SK-N-SH (cell line): ENCODE results near the gene WASF3. TPM values are rescaled to one million over a fixed set of nuclear protein-coding genes. Genes with fewer than 3 reads are reported as not detected.

Experiments used
- CTCF ChIA-PET: fragments of 300-600, 350-600 bp; formaldehyde crosslinking; extraction: SDS; loops from one replicate; lab custom pipeline; 2021; lab: Yijun Ruan, JAX
- POLR2A ChIA-PET: fragments of 350-600 bp; sonication (Branson Sonifier 250); formaldehyde crosslinking; extraction: SDS; loops from one replicate; lab custom pipeline; 2020; ENCODE audit warnings: antibody characterized with exemption, inconsistent platforms; lab: Yijun Ruan, JAX
- DNase-seq: peaks from one replicate; pipeline ENCODE4 v3.0.0; 2012
- H2AFZ ChIP-seq: fragments of 200-600 bp; sonication (generic); 2 replicates; pipeline ENCODE4 v1.8.1; 2016; ENCODE audit warnings: antibody characterized with exemption, mild to moderate bottlenecking, low read depth
- H3F3A ChIP-seq: fragments of 200-600 bp; sonication (generic); replicated peaks from 2 replicates; pipeline ENCODE3; 2016; ENCODE audit warnings: antibody characterized with exemption, mild to moderate bottlenecking; ENCODE audit not compliant: insufficient read depth
- H3K27ac ChIP-seq, 2 experiments: fragments of 200-500 bp in 1 of 2; fragments of 200-600 bp in 1 of 2; sonication (Bioruptor generic) in 1 of 2; sonication (generic), shearing (Covaris generic) in 1 of 2; 2 replicates each; pipeline versions ENCODE4 v1.5.1 to v1.6.1; 2014 to 2016; ENCODE audit warnings: low read depth in 2 of 2, inconsistent platforms in 1 of 2, low read length in 1 of 2, mild to moderate bottlenecking in 1 of 2, mixed read lengths in 1 of 2
- H3K27me3 ChIP-seq: fragments of 200-600 bp; sonication (generic), shearing (Covaris generic); 2 replicates; pipeline ENCODE4 v1.6.1; 2016; ENCODE audit warnings: mixed run types; ENCODE audit not compliant: insufficient read depth
- H3K36me3 ChIP-seq, 2 experiments: fragments of 200-500 bp in 1 of 2; fragments of 200-600 bp in 1 of 2; sonication (Bioruptor generic) in 1 of 2; sonication (generic) in 1 of 2; replicated peaks in 1 of 2; 2 replicates each; pipeline versions ENCODE3 to v1.5.1; 2014 to 2016; ENCODE audit warnings: low read length in 1 of 2, mild to moderate bottlenecking in 1 of 2; ENCODE audit not compliant: insufficient read depth in 2 of 2, control insufficient read depth in 1 of 2
- H3K4me1 ChIP-seq, 2 experiments: fragments of 200-500 bp in 1 of 2; fragments of 200-600 bp in 1 of 2; sonication (Bioruptor generic) in 1 of 2; sonication (generic), shearing (Covaris generic) in 1 of 2; 2 replicates each; pipeline versions ENCODE4 v1.5.1 to v1.6.1; 2014 to 2016; ENCODE audit warnings: low read depth in 1 of 2, low read length in 1 of 2, mixed run types in 1 of 2; ENCODE audit not compliant: insufficient read depth in 2 of 2, control insufficient read depth in 1 of 2
- H3K4me2 ChIP-seq: fragments of 200-600 bp; sonication (generic), shearing (Covaris generic); 2 replicates; pipeline ENCODE4 v1.6.1; 2017; ENCODE audit warnings: mixed run types
- H3K4me3 ChIP-seq, 2 experiments: fragments of 200-500 bp in 1 of 2; fragments of 200-600 bp in 1 of 2; sonication (Bioruptor generic) in 1 of 2; sonication (generic), shearing (Covaris generic) in 1 of 2; 2 replicates each; pipeline versions ENCODE4 v1.5.1 to v1.8.1; 2014 to 2016; ENCODE audit warnings: low read depth in 2 of 2, inconsistent platforms in 1 of 2, low read length in 1 of 2, mild to moderate bottlenecking in 1 of 2, mixed read lengths in 1 of 2, moderate library complexity in 1 of 2
- H3K79me2 ChIP-seq: fragments of 200-600 bp; sonication (generic); 2 replicates; pipeline ENCODE4 v1.8.1; 2017; ENCODE audit warnings: mild to moderate bottlenecking; ENCODE audit not compliant: insufficient read depth
- H3K9ac ChIP-seq: fragments of 200-600 bp; sonication (generic); 2 replicates; pipeline ENCODE4 v1.6.1; 2017; ENCODE audit warnings: mixed run types
- H3K9me2 ChIP-seq: fragments of 200-600 bp; sonication (generic); 2 replicates; pipeline ENCODE4 v1.6.1; 2017; ENCODE audit warnings: mixed run types
- H3K9me3 ChIP-seq: fragments of 200-600 bp; sonication (generic); 2 replicates; pipeline ENCODE4 v1.6.1; 2017; ENCODE audit warnings: mixed run types, mild to moderate bottlenecking, moderate library complexity
- H4K20me1 ChIP-seq: fragments of 200-600 bp; sonication (generic); 2 replicates; pipeline ENCODE4 v1.6.1; 2017; ENCODE audit warnings: mild to moderate bottlenecking, mixed run types; ENCODE audit not compliant: insufficient read depth
- CHD2 ChIP-seq: fragments of 150-350 bp; IDR thresholded peaks from 2 replicates; pipeline ENCODE4 v1.6.1; 2018; ENCODE audit warnings: low read length; ENCODE audit not compliant: partially characterized antibody
- EP300 ChIP-seq, 2 experiments: IDR thresholded peaks; 2 replicates each; pipeline versions ENCODE4 v1.4.0 to v1.6.1; 2012; ENCODE audit warnings: borderline replicate concordance in 1 of 2, low read depth in 1 of 2, low read length in 1 of 2
- FOSL2 ChIP-seq: IDR thresholded peaks from 2 replicates; pipeline ENCODE4 v1.4.0; 2012; ENCODE audit warnings: low read depth, mild to moderate bottlenecking, moderate library complexity, borderline replicate concordance
- FOXM1 ChIP-seq: IDR thresholded peaks from 2 replicates; pipeline ENCODE4 v1.4.0; 2012; ENCODE audit warnings: low read depth, mild to moderate bottlenecking
- GATA2 ChIP-seq: sonication (generic); formaldehyde crosslinking; IDR thresholded peaks from 2 replicates; pipeline ENCODE4 v1.5.0; 2020; ENCODE audit warnings: mild to moderate bottlenecking, missing genetic modification reagents
- JUND ChIP-seq: IDR thresholded peaks from 2 replicates; pipeline ENCODE4 v1.4.0; 2012
- MEF2A ChIP-seq: IDR thresholded peaks from 2 replicates; pipeline ENCODE4 v1.4.0; 2012; ENCODE audit warnings: low read depth, borderline replicate concordance
- MXI1 ChIP-seq: IDR thresholded peaks from 2 replicates; pipeline ENCODE4 v1.6.1; 2012; ENCODE audit warnings: mild to moderate bottlenecking, low read depth, low read length, improper control_type of control experiment
- NFIC ChIP-seq: IDR thresholded peaks from 2 replicates; pipeline ENCODE4 v1.4.0; 2012; ENCODE audit warnings: borderline replicate concordance
- POLR2AphosphoS5 ChIP-seq: IDR thresholded peaks from 2 replicates; pipeline ENCODE4 v1.6.1; 2012; ENCODE audit warnings: low read depth, low read length
- RCOR1 ChIP-seq: fragments of 150-350 bp; IDR thresholded peaks from 2 replicates; pipeline ENCODE4 v1.6.1; 2017; ENCODE audit warnings: antibody characterized with exemption, low read length
- TAF1 ChIP-seq: IDR thresholded peaks from 2 replicates; pipeline ENCODE4 v1.6.1; 2012; ENCODE audit warnings: low read depth, mild to moderate bottlenecking, low read length, moderate library complexity, borderline replicate concordance
- WGBS: methylation state at CpG from one replicate; pipeline ENCODE4 v1.1.6; 2017; ENCODE audit warnings: low lambda C conversion rate; 5-methylcytosine and 5-hydroxymethylcytosine counted together
- polyA plus RNA-seq, 3 experiments: library from polyadenylated mRNA; depleted of rRNA; stranded (reverse); fragments of >200 nt; gene quantifications; 2 replicates each; pipeline ENCODE4 v1.2.3, GENCODE V29; 2012
- TF ChIP-seq, protein P1 (sequence below): fragments of 200-600 bp; sonication (generic); IDR thresholded peaks from 2 replicates; pipeline ENCODE4 v1.6.1; 2017; ENCODE audit warnings: antibody characterized with exemption, mild to moderate bottlenecking, moderate library complexity
- TF ChIP-seq, protein P2 (sequence below): fragments of 150-350 bp; IDR thresholded peaks from 2 replicates; pipeline ENCODE4 v1.6.1; 2016; ENCODE audit warnings: mild to moderate bottlenecking, low read depth, low read length
- TF ChIP-seq, protein P3 (sequence below): IDR thresholded peaks from 2 replicates; pipeline ENCODE4 v1.4.0; 2012; ENCODE audit warnings: low read depth
- TF ChIP-seq, protein P4 (sequence below): IDR thresholded peaks from 2 replicates; pipeline ENCODE4 v1.6.1; 2012; ENCODE audit warnings: mild to moderate bottlenecking, low read depth, low read length, moderate library complexity

Gene WASF3
- polyA plus RNA-seq, 1 of the 3 experiments (the other 2 are of a cell fraction): 10.4 TPM

DNA sequence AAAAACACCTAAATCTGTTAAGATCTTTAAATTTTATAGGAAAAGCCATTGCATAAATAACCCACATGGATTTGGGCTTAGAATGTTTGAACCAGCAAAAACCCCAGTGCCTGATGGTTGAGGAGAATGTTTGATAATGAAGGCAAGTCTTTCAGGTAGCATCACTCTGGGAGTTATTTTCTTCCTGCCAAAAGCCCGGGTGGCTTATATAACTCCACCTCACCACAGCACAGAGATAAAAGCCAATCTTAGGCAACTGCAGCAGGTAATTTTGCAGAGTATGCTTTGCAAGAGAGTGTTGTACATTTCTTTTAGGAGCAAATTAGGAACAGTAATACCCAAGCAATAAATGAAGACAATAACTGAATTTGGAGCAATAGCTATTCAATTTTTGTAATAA lies 7.8 kb upstream of the WASF3 start:
- Histone ChIP-seq H3K9me3 (no peaks in the 10 kb centered on the region), H3K4me3 (no peak overlapping the region), H3K27me3 (no peaks in the 10 kb centered on the region; the same call in 1 of the 2 replicates), H3K9me2 (no peaks in the 10 kb centered on the region), H3F3A (no peaks in the 10 kb centered on the region), H2AFZ (no peak overlapping the region), H3K79me2 (no peaks in the 10 kb centered on the region), H3K9ac (no peak overlapping the region), H3K4me2 (no peak overlapping the region), H4K20me1 (no peaks in the 10 kb centered on the region), H3K4me1 (no peaks in the 10 kb centered on the region), H3K36me3 (no peaks in the 10 kb centered on the region), H3K27ac (no peak overlapping the region)
- WGBS: 21% methylated on average over 1 of the region's 1 CpG
- TF ChIP-seq JUND (no peak), MXI1 (no peak), RCOR1 (no peak), FOSL2 (no peak), EP300 (IDR thresholded peaks at IDR 0.05; ENCODE audit: borderline replicate concordance in 1 of 2, low read depth in 1 of 2, low read length in 1 of 2) (no peak), POLR2AphosphoS5 (no peak), CHD2 (no peak), NFIC (no peak), GATA2 (no peak)
- TF ChIP-seq, protein P1, sequence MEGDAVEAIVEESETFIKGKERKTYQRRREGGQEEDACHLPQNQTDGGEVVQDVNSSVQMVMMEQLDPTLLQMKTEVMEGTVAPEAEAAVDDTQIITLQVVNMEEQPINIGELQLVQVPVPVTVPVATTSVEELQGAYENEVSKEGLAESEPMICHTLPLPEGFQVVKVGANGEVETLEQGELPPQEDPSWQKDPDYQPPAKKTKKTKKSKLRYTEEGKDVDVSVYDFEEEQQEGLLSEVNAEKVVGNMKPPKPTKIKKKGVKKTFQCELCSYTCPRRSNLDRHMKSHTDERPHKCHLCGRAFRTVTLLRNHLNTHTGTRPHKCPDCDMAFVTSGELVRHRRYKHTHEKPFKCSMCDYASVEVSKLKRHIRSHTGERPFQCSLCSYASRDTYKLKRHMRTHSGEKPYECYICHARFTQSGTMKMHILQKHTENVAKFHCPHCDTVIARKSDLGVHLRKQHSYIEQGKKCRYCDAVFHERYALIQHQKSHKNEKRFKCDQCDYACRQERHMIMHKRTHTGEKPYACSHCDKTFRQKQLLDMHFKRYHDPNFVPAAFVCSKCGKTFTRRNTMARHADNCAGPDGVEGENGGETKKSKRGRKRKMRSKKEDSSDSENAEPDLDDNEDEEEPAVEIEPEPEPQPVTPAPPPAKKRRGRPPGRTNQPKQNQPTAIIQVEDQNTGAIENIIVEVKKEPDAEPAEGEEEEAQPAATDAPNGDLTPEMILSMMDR: no peak
- TF ChIP-seq, protein P2, sequence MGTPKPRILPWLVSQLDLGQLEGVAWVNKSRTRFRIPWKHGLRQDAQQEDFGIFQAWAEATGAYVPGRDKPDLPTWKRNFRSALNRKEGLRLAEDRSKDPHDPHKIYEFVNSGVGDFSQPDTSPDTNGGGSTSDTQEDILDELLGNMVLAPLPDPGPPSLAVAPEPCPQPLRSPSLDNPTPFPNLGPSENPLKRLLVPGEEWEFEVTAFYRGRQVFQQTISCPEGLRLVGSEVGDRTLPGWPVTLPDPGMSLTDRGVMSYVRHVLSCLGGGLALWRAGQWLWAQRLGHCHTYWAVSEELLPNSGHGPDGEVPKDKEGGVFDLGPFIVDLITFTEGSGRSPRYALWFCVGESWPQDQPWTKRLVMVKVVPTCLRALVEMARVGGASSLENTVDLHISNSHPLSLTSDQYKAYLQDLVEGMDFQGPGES: no peak
- ChIA-PET CTCF (no interaction called here), POLR2A (no interaction called here)
- no peak for DNase-seq

DNA sequence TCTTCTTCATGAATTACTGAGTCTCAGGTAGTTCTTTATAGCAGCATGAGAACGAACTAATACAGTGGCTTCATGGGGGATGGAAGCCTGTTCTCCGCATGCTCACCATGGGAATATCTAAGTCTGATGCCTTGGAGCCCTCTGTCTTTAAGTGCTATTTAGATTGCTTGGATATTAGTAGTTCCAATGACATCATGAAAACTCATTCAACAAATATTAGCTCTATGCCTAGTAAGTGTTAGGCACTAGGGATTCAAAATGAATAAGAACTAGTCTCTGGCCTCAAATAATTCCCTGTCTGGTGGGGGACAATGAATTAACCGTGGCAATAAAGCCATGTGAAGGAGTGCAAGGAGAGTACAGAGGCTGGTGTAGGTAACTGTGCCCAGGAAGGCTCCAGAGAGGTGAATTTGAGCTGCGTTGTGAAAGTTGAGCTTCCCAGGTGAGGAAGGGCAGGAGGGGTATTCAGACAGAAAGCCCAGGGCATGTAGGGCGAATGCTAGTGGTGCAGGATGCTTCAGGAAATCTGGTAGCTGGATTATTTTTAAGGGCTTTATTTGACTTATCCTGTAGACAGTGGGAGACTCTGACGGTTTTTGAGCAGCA lies 6.1 kb upstream of the WASF3 start:
- 43% methylated on average over 6 of the region's 6 CpGs for WGBS

More for the DNA sequence above, 6.1 kb upstream of the WASF3 start:
- CTCF ChIA-PET: no interaction called here
- POLR2A ChIA-PET: no interaction called here
- Histone ChIP-seq H3K27ac (no peak overlapping the region), H3K9me2 (no peaks in the 10 kb centered on the region), H3K27me3 (no peaks in the 10 kb centered on the region)
- no peak for TF ChIP-seq JUND
- no peak for TF ChIP-seq TAF1
- TF ChIP-seq, protein P3, sequence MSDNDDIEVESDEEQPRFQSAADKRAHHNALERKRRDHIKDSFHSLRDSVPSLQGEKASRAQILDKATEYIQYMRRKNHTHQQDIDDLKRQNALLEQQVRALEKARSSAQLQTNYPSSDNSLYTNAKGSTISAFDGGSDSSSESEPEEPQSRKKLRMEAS: no peak
- TF ChIP-seq RCOR1: no peak
- no peak for TF ChIP-seq EP300 (IDR thresholded peaks at IDR 0.05; ENCODE audit: borderline replicate concordance in 1 of 2, low read depth in 1 of 2, low read length in 1 of 2)
- TF ChIP-seq, protein P4, sequence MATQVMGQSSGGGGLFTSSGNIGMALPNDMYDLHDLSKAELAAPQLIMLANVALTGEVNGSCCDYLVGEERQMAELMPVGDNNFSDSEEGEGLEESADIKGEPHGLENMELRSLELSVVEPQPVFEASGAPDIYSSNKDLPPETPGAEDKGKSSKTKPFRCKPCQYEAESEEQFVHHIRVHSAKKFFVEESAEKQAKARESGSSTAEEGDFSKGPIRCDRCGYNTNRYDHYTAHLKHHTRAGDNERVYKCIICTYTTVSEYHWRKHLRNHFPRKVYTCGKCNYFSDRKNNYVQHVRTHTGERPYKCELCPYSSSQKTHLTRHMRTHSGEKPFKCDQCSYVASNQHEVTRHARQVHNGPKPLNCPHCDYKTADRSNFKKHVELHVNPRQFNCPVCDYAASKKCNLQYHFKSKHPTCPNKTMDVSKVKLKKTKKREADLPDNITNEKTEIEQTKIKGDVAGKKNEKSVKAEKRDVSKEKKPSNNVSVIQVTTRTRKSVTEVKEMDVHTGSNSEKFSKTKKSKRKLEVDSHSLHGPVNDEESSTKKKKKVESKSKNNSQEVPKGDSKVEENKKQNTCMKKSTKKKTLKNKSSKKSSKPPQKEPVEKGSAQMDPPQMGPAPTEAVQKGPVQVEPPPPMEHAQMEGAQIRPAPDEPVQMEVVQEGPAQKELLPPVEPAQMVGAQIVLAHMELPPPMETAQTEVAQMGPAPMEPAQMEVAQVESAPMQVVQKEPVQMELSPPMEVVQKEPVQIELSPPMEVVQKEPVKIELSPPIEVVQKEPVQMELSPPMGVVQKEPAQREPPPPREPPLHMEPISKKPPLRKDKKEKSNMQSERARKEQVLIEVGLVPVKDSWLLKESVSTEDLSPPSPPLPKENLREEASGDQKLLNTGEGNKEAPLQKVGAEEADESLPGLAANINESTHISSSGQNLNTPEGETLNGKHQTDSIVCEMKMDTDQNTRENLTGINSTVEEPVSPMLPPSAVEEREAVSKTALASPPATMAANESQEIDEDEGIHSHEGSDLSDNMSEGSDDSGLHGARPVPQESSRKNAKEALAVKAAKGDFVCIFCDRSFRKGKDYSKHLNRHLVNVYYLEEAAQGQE: no peak
- no peak for TF ChIP-seq MEF2A
- TF ChIP-seq FOXM1: no peak
- TF ChIP-seq, all 33 proteins: peak for 0
- H3K4me1 ChIP-seq: no peaks in the 10 kb centered on the region
- no peak overlapping the region for H2AFZ ChIP-seq
- no peaks in the 10 kb centered on the region for H3K9me3 ChIP-seq
- no peaks in the 10 kb centered on the region for H3K79me2 ChIP-seq
- H3K9ac ChIP-seq: no peak overlapping the region
- H3K4me3 ChIP-seq: no peak overlapping the region
- DNase-seq: no peak
- no peaks in the 10 kb centered on the region for H3F3A ChIP-seq
- no peak overlapping the region for H3K4me2 ChIP-seq
- H4K20me1 ChIP-seq: no peaks in the 10 kb centered on the region
- no peaks in the 10 kb centered on the region for H3K36me3 ChIP-seq
